Mammary epithelial cell (primary cell): ENCODE results near the gene ECHDC3.

Experiments
- EZH2 ChIP-seq: IDR thresholded peaks from 2 replicates; pipeline ENCODE4 v1.6.1; 2012; ENCODE audit warnings: low read length, inconsistent platforms, borderline replicate concordance
- TF ChIP-seq, protein P1 (sequence below), 2 donors: IDR thresholded peaks in 1 of 2; conservative IDR thresholded peaks in 1 of 2; 2 replicates each; pipeline ENCODE4 v1.5.1; 2011 to 2012; ENCODE audit warnings: inconsistent platforms in 2 of 2, low read length in 2 of 2, mild to moderate bottlenecking in 2 of 2, control low read depth in 1 of 2, low read depth in 1 of 2; ENCODE audit not compliant: insufficient read depth in 1 of 2; ENCODE audit errors: extremely low read depth in 1 of 2

DNA sequence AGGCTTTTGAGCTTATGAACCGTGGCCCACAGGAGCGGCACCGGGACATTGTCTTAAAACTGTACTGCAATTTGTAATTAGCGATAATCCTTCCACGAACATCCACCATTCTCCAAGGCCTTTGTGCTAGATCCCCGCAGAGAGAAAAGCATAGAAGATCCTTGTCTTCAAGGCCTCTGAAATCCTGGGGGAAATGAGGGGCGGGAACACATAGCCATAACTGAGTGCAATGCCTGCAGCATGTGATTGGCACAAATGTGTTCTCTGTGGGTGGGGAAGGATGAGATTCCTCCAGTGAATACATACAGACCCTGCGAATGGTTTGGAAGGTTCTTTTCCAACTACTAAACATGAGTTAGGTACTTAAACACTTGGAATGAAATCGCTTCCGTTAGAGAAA lies 55.1 kb downstream of the ECHDC3 start:
- TF ChIP-seq, protein P1, sequence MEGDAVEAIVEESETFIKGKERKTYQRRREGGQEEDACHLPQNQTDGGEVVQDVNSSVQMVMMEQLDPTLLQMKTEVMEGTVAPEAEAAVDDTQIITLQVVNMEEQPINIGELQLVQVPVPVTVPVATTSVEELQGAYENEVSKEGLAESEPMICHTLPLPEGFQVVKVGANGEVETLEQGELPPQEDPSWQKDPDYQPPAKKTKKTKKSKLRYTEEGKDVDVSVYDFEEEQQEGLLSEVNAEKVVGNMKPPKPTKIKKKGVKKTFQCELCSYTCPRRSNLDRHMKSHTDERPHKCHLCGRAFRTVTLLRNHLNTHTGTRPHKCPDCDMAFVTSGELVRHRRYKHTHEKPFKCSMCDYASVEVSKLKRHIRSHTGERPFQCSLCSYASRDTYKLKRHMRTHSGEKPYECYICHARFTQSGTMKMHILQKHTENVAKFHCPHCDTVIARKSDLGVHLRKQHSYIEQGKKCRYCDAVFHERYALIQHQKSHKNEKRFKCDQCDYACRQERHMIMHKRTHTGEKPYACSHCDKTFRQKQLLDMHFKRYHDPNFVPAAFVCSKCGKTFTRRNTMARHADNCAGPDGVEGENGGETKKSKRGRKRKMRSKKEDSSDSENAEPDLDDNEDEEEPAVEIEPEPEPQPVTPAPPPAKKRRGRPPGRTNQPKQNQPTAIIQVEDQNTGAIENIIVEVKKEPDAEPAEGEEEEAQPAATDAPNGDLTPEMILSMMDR (conservative IDR thresholded peaks at IDR 0.05 in 1 of 2, IDR thresholded peaks at IDR 0.05 in 1 of 2; ENCODE audit: extremely low read depth in 1 of 2, insufficient read depth in 1 of 2, low read depth in 1 of 2, low read length in 2 of 2), result no peak
- TF ChIP-seq EZH2, result no peak
